Mucosa of gallbladder (tissue), 1 donor: ENCODE data around the gene TTC16. TPM values are rescaled to one million over a fixed set of nuclear protein-coding genes. Genes with fewer than 3 reads are reported as not detected.

ENCODE experiments used
- DNase-seq: peaks from one replicate; pipeline ENCODE4 v3.0.0-alpha.2; 2020; ENCODE audit warnings: low spot score
- total RNA-seq: library from RNA; stranded (reverse); gene quantifications from one replicate; pipeline ENCODE4 v1.2.1, GENCODE V29; 2021
- donor health status: DM: no; HTN: no; CAD: no.

Gene TTC16
- total RNA-seq, 1 donor from 2014 or later: 0.26 TPM

- no peak for DNase-seq
Measured at GRCh38 chr9:127697575-127697974, 18.3 kb upstream of the TTC16 start.

GRCh38 chr9:127698386-127698785 lies 17.5 kb upstream of the TTC16 start:
- DNase-seq: no peak

- peak; percentile 98 for DNase-seq
Measured at GRCh38 chr9:127698985-127699670, 16.8 kb upstream of the TTC16 start.

- DNase-seq: no peak
Measured at GRCh38 chr9:127700140-127700539, 15.7 kb upstream of the TTC16 start.

- no peak for DNase-seq
Measured at GRCh38 chr9:127700594-127701255, 15.2 kb upstream of the TTC16 start.

- DNase-seq: no peak
Measured at GRCh38 chr9:127703289-127703946, 12.5 kb upstream of the TTC16 start.

GRCh38 chr9:127705577-127706379 lies 10.1 kb upstream of the TTC16 start:
- DNase-seq: no peak

- no peak for DNase-seq
Measured at GRCh38 chr9:127706836-127707241, 9.0 kb upstream of the TTC16 start, which contains the start of gene CFAP157. CFAP157 (plus strand) TSS chr9:127706988; CDS start chr9:127707032, 44 bp downstream.

- DNase-seq: no peak
Measured at GRCh38 chr9:127707766-127708165, 8.1 kb upstream of the TTC16 start.

GRCh38 chr9:127708952-127709587 lies 6.8 kb upstream of the TTC16 start:
- DNase-seq: no peak

GRCh38 chr9:127710204-127710783 lies 5.6 kb upstream of the TTC16 start:
- DNase-seq: no peak

GRCh38 chr9:127711226-127711701 lies 4.6 kb upstream of the TTC16 start:
- no peak for DNase-seq

- DNase-seq: no peak
Measured at GRCh38 chr9:127711831-127712274, 4.0 kb upstream of the TTC16 start.

GRCh38 chr9:127712371-127712770 lies 3.5 kb upstream of the TTC16 start:
- DNase-seq: no peak

GRCh38 chr9:127712867-127713266 lies 3.0 kb upstream of the TTC16 start:
- no peak for DNase-seq

- DNase-seq: no peak
Measured at GRCh38 chr9:127714020-127714750, 1.7 kb upstream of the TTC16 start.

- DNase-seq: no peak
Measured at GRCh38 chr9:127714951-127715469, 869 bp upstream of the TTC16 start.

- no peak for DNase-seq
Measured at GRCh38 chr9:127716412-127716811, 533 bp downstream of the TTC16 start.

GRCh38 chr9:127717766-127718165 lies 1.9 kb downstream of the TTC16 start:
- no peak for DNase-seq
